Tibial artery (tissue), 4 donors: ENCODE data around the gene RALA.
A peak's percentile ranks its signal among the peaks of the same experiment; 100 is the strongest.

Source experiments
- DNase-seq, 2 donors: peaks; one replicate each; pipeline ENCODE4 v3.0.0-alpha.2; 2019
- H3K27ac ChIP-seq, 2 donors: fragments of 200-600 bp; sonication (generic) in 1 of 2; 1 replicate in 1 of 2; 2 replicates in 1 of 2; pipeline ENCODE4 v1.5.1; 2018 to 2019; ENCODE audit warnings: mild to moderate bottlenecking in 1 of 2
- H3K27me3 ChIP-seq, 2 donors: fragments of 200-600 bp; sonication (generic) in 1 of 2; one replicate each; pipeline versions ENCODE4 v1.5.1 to v1.6.0; 2016 to 2019
- H3K36me3 ChIP-seq, 3 donors: fragments of 200-600 bp; sonication (generic) in 2 of 3; one replicate each; pipeline ENCODE4 v1.5.1; 2016 to 2019; ENCODE audit warnings: mild to moderate bottlenecking in 2 of 3
- H3K4me1 ChIP-seq, 4 donors: fragments of 200-600 bp; sonication (generic) in 2 of 4; 1 replicate in 3 of 4; 2 replicates in 1 of 4; pipeline ENCODE4 v1.5.1; 2016 to 2019
- H3K4me3 ChIP-seq, 2 donors: fragments of 200-600 bp; sonication (generic) in 1 of 2; 1 replicate in 1 of 2; 2 replicates in 1 of 2; pipeline ENCODE4 v1.5.1; 2018 to 2019; ENCODE audit warnings: mild to moderate bottlenecking in 2 of 2
- H3K9me3 ChIP-seq, 3 donors: fragments of 200-600 bp; sonication (generic) in 1 of 3; one replicate each; pipeline ENCODE4 v1.5.1; 2016 to 2019
- CTCF ChIP-seq, 2 experiments: fragments of 200-600 bp in 1 of 2; fragments of 450-650 bp in 1 of 2; IDR thresholded peaks; one replicate each; pipeline ENCODE4 v1.5.1; 2017 to 2019; ENCODE audit warnings: antibody characterized with exemption in 2 of 2, mild to moderate bottlenecking in 1 of 2, moderate library complexity in 1 of 2
- intact Hi-C: fragments of 100-400 bp; cut with DNase I; formaldehyde crosslinking; loops from one replicate; pipeline ENCODE4 v1.15.0; 2023; ENCODE audit warnings: low total_unique reads

Gene RALA

DNA sequence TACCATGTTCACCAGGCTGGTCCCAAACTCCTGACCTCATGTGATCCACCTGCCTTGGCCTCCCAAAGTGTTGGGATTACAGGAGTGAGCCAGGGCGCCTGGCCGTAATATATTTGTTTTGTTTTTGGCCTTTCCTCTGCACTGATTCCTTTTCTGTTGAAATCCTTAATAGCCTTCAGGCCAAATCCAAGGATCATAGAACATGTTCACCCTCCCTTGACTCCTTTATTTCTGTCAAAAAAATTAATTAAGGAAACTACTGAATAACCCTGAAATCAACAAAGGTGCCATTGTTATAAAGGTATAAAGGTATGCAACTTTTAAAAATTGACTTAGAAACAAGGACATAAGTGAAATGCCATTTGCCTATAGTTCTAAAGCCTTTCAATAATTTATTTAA lies 15.5 kb upstream of the RALA start:
- Histone ChIP-seq H3K4me1 (peaks cover 0 to 7% (median 2%) of the 10 kb centered on the region in 4 donors), H3K27me3 (peaks cover 0 to 21% of the 10 kb centered on the region in 2 donors), H3K27ac (no peak overlapping the region), H3K36me3 (no peaks in the 10 kb centered on the region), H3K9me3 (no peaks in the 10 kb centered on the region), H3K4me3 (no peak overlapping the region)
- no peak for TF ChIP-seq CTCF (IDR thresholded peaks at IDR 0.05)
- DNase-seq = no peak
- intact Hi-C loops = no loop called here

- no peak for DNase-seq
- no peak for TF ChIP-seq CTCF (IDR thresholded peaks at IDR 0.05)
- no peaks in the 10 kb centered on the region for H3K36me3 ChIP-seq
Observed at GRCh38 chr7:39608278-39608677, 15.1 kb upstream of the RALA start.

GRCh38 chr7:39609113-39609934 lies 14.0 kb upstream of the RALA start:
- Histone ChIP-seq H3K4me3 (peak overlapping the region; percentile 27 to 35), H3K27me3 (peaks cover 0 to 25% of the 10 kb centered on the region in 2 donors), H3K36me3 (no peaks in the 10 kb centered on the region), H3K9me3 (no peaks in the 10 kb centered on the region), H3K4me1 (peaks cover 0 to 7% (median 2%) of the 10 kb centered on the region in 4 donors), H3K27ac (peak overlapping the region; percentile 8 to 13)
- DNase-seq = no peak
- intact Hi-C loops = no loop called here
- TF ChIP-seq CTCF (IDR thresholded peaks at IDR 0.05) = no peak

More at GRCh38 chr7:39608278-39608677, 15.1 kb upstream of the RALA start:
- no peaks in the 10 kb centered on the region for H3K9me3 ChIP-seq
- H3K4me3 ChIP-seq = no peak overlapping the region
- intact Hi-C loops = no loop called here
- peaks cover 0 to 25% of the 10 kb centered on the region in 2 donors for H3K27me3 ChIP-seq
- H3K4me1 ChIP-seq = peaks cover 0 to 7% (median 2%) of the 10 kb centered on the region in 4 donors
- no peak overlapping the region for H3K27ac ChIP-seq

DNA sequence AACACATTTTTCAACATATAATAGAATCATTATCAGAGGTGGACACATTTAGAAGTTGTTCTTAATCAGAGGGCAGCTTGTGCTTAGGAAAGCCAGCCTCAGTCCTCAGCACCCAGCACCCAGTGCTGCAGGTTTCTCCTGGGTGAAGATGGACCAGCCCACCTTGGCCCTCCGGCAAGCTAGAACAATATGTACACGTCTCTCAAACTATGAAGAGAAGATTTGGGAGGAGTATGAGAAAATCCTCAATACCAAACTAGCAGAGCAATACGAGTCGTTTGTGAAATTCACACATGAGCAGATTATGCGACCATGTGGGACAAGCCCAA lies 13.5 kb upstream of the RALA start:
- intact Hi-C loops = loop anchor here (10.0 kb wide), 1 partner anchor 75 kb away; no protein-coding TSS in a partner anchor
- H3K4me3 ChIP-seq = peak overlapping the region; percentile 27 to 35
- peaks cover 0 to 25% of the 10 kb centered on the region in 2 donors for H3K27me3 ChIP-seq
- peak overlapping the region in 1 of 2 donors; percentile 13 for H3K27ac ChIP-seq
- H3K4me1 ChIP-seq = peaks cover 0 to 7% (median 2%) of the 10 kb centered on the region in 4 donors
- no peaks in the 10 kb centered on the region for H3K36me3 ChIP-seq
- no peaks in the 10 kb centered on the region for H3K9me3 ChIP-seq
- no peak for TF ChIP-seq CTCF (IDR thresholded peaks at IDR 0.05)
- DNase-seq = no peak

- TF ChIP-seq CTCF (IDR thresholded peaks at IDR 0.05) = no peak
- Histone ChIP-seq H3K36me3 (no peaks in the 10 kb centered on the region), H3K9me3 (no peaks in the 10 kb centered on the region), H3K4me3 (no peak overlapping the region), H3K27ac (no peak overlapping the region), H3K27me3 (peaks cover 0 to 20% of the 10 kb centered on the region in 2 donors), H3K4me1 (peaks cover 0 to 7% (median 2%) of the 10 kb centered on the region in 4 donors)
- no peak for DNase-seq
- intact Hi-C loops = loop anchor here (10.0 kb wide), 1 partner anchor 71 kb away; no protein-coding TSS in a partner anchor
Observed at GRCh38 chr7:39613577-39613976, 9.8 kb upstream of the RALA start.
